PC-3 (cell line): ENCODE measurements around the gene MOK. TPM values are rescaled to one million over a fixed set of nuclear protein-coding genes. Genes with fewer than 3 reads are reported as not detected.

ENCODE experiments used
- ATAC-seq: fragments of 200-7000 bp; cut with Tn5 transposase; 2 replicates; pipeline ENCODE4 v1.9.1; 2020; ENCODE audit warnings: mild to moderate bottlenecking, moderate library complexity
- BruUV-seq: library from RNA; stranded (reverse); fragments of 400-500 nt; replicated peaks from 2 replicates; lab custom pipeline; 2021; lab: Mats Ljungman, UMichigan
- CTCF ChIA-PET: fragments of 300-600 bp; sonication (Branson Sonifier 250); formaldehyde crosslinking; loops from one replicate; lab custom pipeline; 2022; ENCODE audit warnings: antibody characterized with exemption; lab: Charles Lee
- POLR2A ChIA-PET: fragments of 300-600 bp; sonication (Branson Sonifier 250); formaldehyde crosslinking; loops from one replicate; lab custom pipeline; 2022; ENCODE audit warnings: antibody characterized with exemption; ENCODE audit not compliant: unreplicated experiment; lab: Charles Lee
- DNase-seq: peaks from one replicate; pipeline ENCODE4 v3.0.0-alpha.2; 2015
- H2AFZ ChIP-seq: fragments of 300-600 bp; sonication (generic); 2 replicates; pipeline ENCODE4 v1.6.0; 2016; ENCODE audit warnings: antibody characterized with exemption, low read length
- H3F3A ChIP-seq: fragments of 300-600 bp; sonication (generic); one replicate; pipeline ENCODE4 v1.6.0; 2017; ENCODE audit warnings: antibody characterized with exemption, low read length, control low read depth, mild to moderate bottlenecking; ENCODE audit not compliant: unreplicated experiment
- H3K27ac ChIP-seq: fragments of 300-600 bp; sonication (generic); 2 replicates; pipeline ENCODE4 v1.5.1; 2016; ENCODE audit warnings: mild to moderate bottlenecking, low read length
- H3K27me3 ChIP-seq: fragments of 300-600 bp; sonication (generic); 2 replicates; pipeline ENCODE4 v1.6.1; 2016; ENCODE audit warnings: low read length, mixed read lengths
- H3K36me3 ChIP-seq: fragments of 300-600 bp; sonication (generic); 2 replicates; pipeline ENCODE4 v1.6.1; 2016; ENCODE audit warnings: low read depth, mixed run types, low read length, mixed read lengths
- H3K4me1 ChIP-seq: fragments of 300-600 bp; sonication (generic); 2 replicates; pipeline ENCODE4 v1.5.1; 2016; ENCODE audit warnings: low read length; ENCODE audit not compliant: insufficient read depth
- H3K4me2 ChIP-seq: fragments of 300-600 bp; sonication (generic); 2 replicates; pipeline ENCODE4 v1.6.0; 2016; ENCODE audit warnings: low read length
- H3K4me3 ChIP-seq: fragments of 300-600 bp; sonication (generic); 2 replicates; pipeline ENCODE4 v1.5.1; 2016; ENCODE audit warnings: mild to moderate bottlenecking, low read length, mixed read lengths
- H3K79me2 ChIP-seq: fragments of 300-600 bp; sonication (generic); 2 replicates; pipeline ENCODE4 v1.6.1; 2017; ENCODE audit warnings: low read length, mixed read lengths
- H3K9ac ChIP-seq: fragments of 300-600 bp; sonication (generic); 2 replicates; pipeline ENCODE4 v1.6.0; 2016; ENCODE audit warnings: mild to moderate bottlenecking, low read length
- H3K9me2 ChIP-seq: fragments of 300-600 bp; sonication (generic); replicated peaks from 2 replicates; pipeline ENCODE4 v1.6.1; 2016; ENCODE audit warnings: mixed run types, low read length, mixed read lengths
- H3K9me3 ChIP-seq: fragments of 300-600 bp; sonication (generic); 2 replicates; pipeline ENCODE4 v1.6.1; 2016; ENCODE audit warnings: low read length, mixed read lengths
- H4K20me1 ChIP-seq: fragments of 300-600 bp; sonication (generic); 2 replicates; pipeline ENCODE4 v1.6.1; 2016; ENCODE audit warnings: low read length, mixed read lengths
- CTCF ChIP-seq: fragments of 300-600 bp; sonication (generic); conservative IDR thresholded peaks from 2 replicates; pipeline ENCODE4 v1.5.1; 2017; ENCODE audit warnings: antibody characterized with exemption, low read depth, mild to moderate bottlenecking, low read length
- EZH2 ChIP-seq: fragments of 300-600 bp; sonication (generic); IDR thresholded peaks from one replicate; pipeline ENCODE4 v1.6.1; 2017; ENCODE audit warnings: antibody characterized with exemption, mild to moderate bottlenecking, low read length; ENCODE audit not compliant: unreplicated experiment
- EZH2phosphoT487 ChIP-seq: fragments of 300-600 bp; sonication (generic); IDR thresholded peaks from 2 replicates; pipeline ENCODE4 v1.6.1; 2018; ENCODE audit warnings: mild to moderate bottlenecking, antibody characterized with exemption, low read length, borderline replicate concordance
- intact Hi-C: fragments of 100-400 bp; cut with micrococcal nuclease; formaldehyde crosslinking; loops from 2 replicates; pipeline ENCODE4 v1.9.0; 2023
- total RNA-seq: library from RNA; depleted of rRNA; stranded (reverse); fragments of >200 nt; gene quantifications from 2 replicates; pipeline ENCODE4 v1.2.3, GENCODE V29; 2014

MOK gene
- total RNA-seq, 1 experiment from 2014 or later = 108 TPM

- ATAC-seq = no peak
Observed at GRCh38 chr14:102341566-102341965, 36.6 kb upstream of the MOK start.

GRCh38 chr14:102338724-102339123 is 33.8 kb upstream of the MOK start:
- no TSS peak for BruUV-seq
- intact Hi-C loops = no loop called here
- POLR2A ChIA-PET = no interaction called here

More at GRCh38 chr14:102341566-102341965, 36.6 kb upstream of the MOK start:
- Histone ChIP-seq H3K36me3 (peaks cover 25% of the 10 kb centered on the region), H3K4me3 (no peak overlapping the region), H3K27ac (no peak overlapping the region), H3F3A (no peaks in the 10 kb centered on the region), H3K79me2 (no peaks in the 10 kb centered on the region), H3K9ac (no peak overlapping the region), H3K9me2 (no peaks in the 10 kb centered on the region), H3K27me3 (no peaks in the 10 kb centered on the region), H2AFZ (no peak overlapping the region), H3K4me2 (no peak overlapping the region), H3K4me1 (no peaks in the 10 kb centered on the region), H3K9me3 (no peaks in the 10 kb centered on the region), H4K20me1 (no peaks in the 10 kb centered on the region)
- ChIA-PET POLR2A (no interaction called here), CTCF (no interaction called here)
- DNase-seq = no peak
- TF ChIP-seq EZH2 (no peak), CTCF (no peak), EZH2phosphoT487 (no peak)
- BruUV-seq = no TSS peak
- intact Hi-C loops = no loop called here

More at GRCh38 chr14:102338724-102339123, 33.8 kb upstream of the MOK start:
- H4K20me1 ChIP-seq = no peaks in the 10 kb centered on the region
- no peak overlapping the region for H3K27ac ChIP-seq
- no peak overlapping the region for H3K4me3 ChIP-seq
- peaks cover 15% of the 10 kb centered on the region for H3K36me3 ChIP-seq
- H3K27me3 ChIP-seq = no peaks in the 10 kb centered on the region
- H3F3A ChIP-seq = no peaks in the 10 kb centered on the region
- no peak overlapping the region for H3K4me2 ChIP-seq
- H3K9ac ChIP-seq = no peak overlapping the region
- H2AFZ ChIP-seq = no peak overlapping the region
- no peaks in the 10 kb centered on the region for H3K9me3 ChIP-seq
- CTCF ChIA-PET = no interaction called here
- TF ChIP-seq EZH2 (no peak), CTCF (no peak)
- no peaks in the 10 kb centered on the region for H3K9me2 ChIP-seq
- no peaks in the 10 kb centered on the region for H3K4me1 ChIP-seq
- DNase-seq = no peak
- H3K79me2 ChIP-seq = no peaks in the 10 kb centered on the region
- ATAC-seq = no peak
